Astrocyte of the spinal cord (primary cell): ENCODE data around the gene RAB10.
A peak's percentile ranks its signal among the peaks of the same experiment; 100 is the strongest.

Experiments used
- DNase-seq: peaks from one replicate; pipeline ENCODE4 v3.0.0; 2011; ENCODE audit warnings: low read depth, low spot score
- H3K4me3 ChIP-seq: 2 replicates; pipeline ENCODE4 v1.5.1; 2011; ENCODE audit warnings: low read depth, mild to moderate bottlenecking, low read length, moderate library complexity
- CTCF ChIP-seq: IDR thresholded peaks from 2 replicates; pipeline ENCODE4 v1.5.1; 2012; ENCODE audit warnings: low read depth, mild to moderate bottlenecking, low read length, inconsistent platforms
- in situ Hi-C: cut with HindIII; loops from 2 replicates; pipeline ENCODE4 v1.10.0; 2017; ENCODE audit warnings: low sequenced_read_pairs

Gene RAB10

GRCh38 chr2:26178746-26179436 is 145.0 kb downstream of the RAB10 start:
- in situ Hi-C loops = no loop called here
- no peak for TF ChIP-seq CTCF
- H3K4me3 ChIP-seq = peak overlapping the region; percentile 43
- no peak for DNase-seq

- in situ Hi-C loops = no loop called here
- no peak for DNase-seq
- no peak for TF ChIP-seq CTCF
- H3K4me3 ChIP-seq = peak overlapping the region; percentile 43
Observed at GRCh38 chr2:26179446-26179913, 145.6 kb downstream of the RAB10 start.

- no peak overlapping the region for H3K4me3 ChIP-seq
- in situ Hi-C loops = no loop called here
- no peak for DNase-seq
- no peak for TF ChIP-seq CTCF
Observed at GRCh38 chr2:26182441-26182840, 148.6 kb downstream of the RAB10 start.

- no peak overlapping the region for H3K4me3 ChIP-seq
- in situ Hi-C loops = no loop called here
- TF ChIP-seq CTCF = no peak
- no peak for DNase-seq
Observed at GRCh38 chr2:26182887-26183630, 149.2 kb downstream of the RAB10 start.

- no peak for TF ChIP-seq CTCF
- DNase-seq = no peak
- peak overlapping the region; percentile 25 for H3K4me3 ChIP-seq
Observed at GRCh38 chr2:26184121-26184520, 150.2 kb downstream of the RAB10 start.

GRCh38 chr2:26184555-26185303 is 150.8 kb downstream of the RAB10 start:
- TF ChIP-seq CTCF = peak; percentile 46
- in situ Hi-C loops = no loop called here
- H3K4me3 ChIP-seq = peak overlapping the region; percentile 34
- peak; percentile 51 for DNase-seq

More at GRCh38 chr2:26184121-26184520, 150.2 kb downstream of the RAB10 start:
- in situ Hi-C loops = no loop called here
